ENCODE results near the gene ABCF3. TPM values are rescaled to one million over a fixed set of nuclear protein-coding genes. Genes with fewer than 3 reads are reported as not detected.

Gene ABCF3
- total and polyA plus RNA-seq, 2 of the 13 experiments (the other 11 are each of a cell fraction or from before 2014, with no cell fraction given), result 38.8 to 46.5 TPM

DNA sequence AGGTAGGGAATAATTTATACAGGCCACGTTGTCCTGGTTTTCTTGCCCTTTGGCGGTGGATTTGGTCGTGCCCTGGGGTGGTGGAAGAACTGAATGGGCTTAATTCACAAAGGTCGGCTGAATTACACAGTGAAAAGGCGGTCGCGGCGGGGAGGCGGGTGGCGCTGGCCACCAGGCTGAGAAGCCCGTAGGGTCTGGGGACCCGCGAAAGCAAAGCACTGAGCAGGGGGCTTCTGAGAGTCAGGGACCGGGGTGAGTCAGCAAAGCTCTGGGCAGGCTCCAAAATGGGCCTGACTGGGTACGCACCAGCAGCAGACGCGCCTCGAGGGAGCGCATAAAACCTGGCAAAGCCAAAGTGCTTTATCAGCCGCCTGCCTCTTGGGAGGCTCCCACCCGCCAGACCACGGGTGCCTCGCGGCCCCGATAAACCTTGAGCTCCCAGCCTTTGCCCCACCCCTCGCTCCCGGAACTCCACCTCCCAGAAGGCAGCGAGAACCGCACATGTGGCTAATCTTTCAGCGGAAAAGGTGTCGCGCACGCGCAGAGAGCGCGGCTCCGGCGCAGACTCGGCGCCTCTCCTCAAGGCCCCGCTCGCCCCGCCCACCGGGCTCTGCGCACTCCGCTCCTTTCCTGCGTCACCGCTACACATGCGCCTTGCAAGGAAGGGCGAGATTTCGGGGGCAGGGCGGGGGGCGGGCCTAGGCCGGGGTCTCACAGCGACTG, 377 bp upstream of the ABCF3 start (continued):
- TF ChIP-seq ARID5B (CRISPR knock-in tag; IDR thresholded peaks at IDR 0.05) (peak; percentile 48; the same call in 1 of the 2 replicates), PHF8 (CRISPR knock-in tag; IDR thresholded peaks at IDR 0.05) (no peak), SP4 (CRISPR knock-in tag; IDR thresholded peaks at IDR 0.05) (peak; percentile 72), SMARCE1 (IDR thresholded peaks at IDR 0.05; ENCODE audit: borderline replicate concordance) (no peak), SUZ12 (IDR thresholded peaks at IDR 0.05; ENCODE audit: low read depth, low read length) (peak; percentile 41; the same call in 1 of the 2 replicates), ZBTB39 (CRISPR knock-in tag; IDR thresholded peaks at IDR 0.05) (peak; percentile 72; the same call in 1 of the 2 replicates), ARNT (IDR thresholded peaks at IDR 0.05) (no peak), TEAD3 (CRISPR knock-in tag; optimal IDR thresholded peaks at IDR 0.05; ENCODE audit: borderline replicate concordance) (peak; percentile 21), HNRNPK (IDR thresholded peaks at IDR 0.05; ENCODE audit: low read depth, low read length, poor library complexity, severe bottlenecking) (peak; percentile 48), SNAI1 (CRISPR knock-in tag; IDR thresholded peaks at IDR 0.05; ENCODE audit: borderline replicate concordance) (0 out of 2 replicates have a peak, but pooled peaks have one; percentile 69), BCL6 (CRISPR knock-in tag; IDR thresholded peaks at IDR 0.05) (peak; percentile 42; the same call in 1 of the 2 replicates), NRL (CRISPR knock-in tag; IDR thresholded peaks at IDR 0.05; ENCODE audit: borderline replicate concordance) (no peak; the same call in 1 of the 2 replicates), MTA1 (CRISPR knock-in tag; IDR thresholded peaks at IDR 0.05; ENCODE audit: borderline replicate concordance) (no peak), AHR (CRISPR knock-in tag; IDR thresholded peaks at IDR 0.05) (no peak; the same call in 1 of the 2 replicates), ZNF317 (CRISPR knock-in tag; IDR thresholded peaks at IDR 0.05) (peak; percentile 18; the same call in 1 of the 2 replicates)
- TF ChIP-seq, protein P1, sequence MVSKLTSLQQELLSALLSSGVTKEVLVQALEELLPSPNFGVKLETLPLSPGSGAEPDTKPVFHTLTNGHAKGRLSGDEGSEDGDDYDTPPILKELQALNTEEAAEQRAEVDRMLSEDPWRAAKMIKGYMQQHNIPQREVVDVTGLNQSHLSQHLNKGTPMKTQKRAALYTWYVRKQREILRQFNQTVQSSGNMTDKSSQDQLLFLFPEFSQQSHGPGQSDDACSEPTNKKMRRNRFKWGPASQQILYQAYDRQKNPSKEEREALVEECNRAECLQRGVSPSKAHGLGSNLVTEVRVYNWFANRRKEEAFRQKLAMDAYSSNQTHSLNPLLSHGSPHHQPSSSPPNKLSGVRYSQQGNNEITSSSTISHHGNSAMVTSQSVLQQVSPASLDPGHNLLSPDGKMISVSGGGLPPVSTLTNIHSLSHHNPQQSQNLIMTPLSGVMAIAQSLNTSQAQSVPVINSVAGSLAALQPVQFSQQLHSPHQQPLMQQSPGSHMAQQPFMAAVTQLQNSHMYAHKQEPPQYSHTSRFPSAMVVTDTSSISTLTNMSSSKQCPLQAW (CRISPR knock-in tag; IDR thresholded peaks at IDR 0.05), result peak; percentile 85; the same call in 1 of the 2 replicates
- TF ChIP-seq, protein P2, sequence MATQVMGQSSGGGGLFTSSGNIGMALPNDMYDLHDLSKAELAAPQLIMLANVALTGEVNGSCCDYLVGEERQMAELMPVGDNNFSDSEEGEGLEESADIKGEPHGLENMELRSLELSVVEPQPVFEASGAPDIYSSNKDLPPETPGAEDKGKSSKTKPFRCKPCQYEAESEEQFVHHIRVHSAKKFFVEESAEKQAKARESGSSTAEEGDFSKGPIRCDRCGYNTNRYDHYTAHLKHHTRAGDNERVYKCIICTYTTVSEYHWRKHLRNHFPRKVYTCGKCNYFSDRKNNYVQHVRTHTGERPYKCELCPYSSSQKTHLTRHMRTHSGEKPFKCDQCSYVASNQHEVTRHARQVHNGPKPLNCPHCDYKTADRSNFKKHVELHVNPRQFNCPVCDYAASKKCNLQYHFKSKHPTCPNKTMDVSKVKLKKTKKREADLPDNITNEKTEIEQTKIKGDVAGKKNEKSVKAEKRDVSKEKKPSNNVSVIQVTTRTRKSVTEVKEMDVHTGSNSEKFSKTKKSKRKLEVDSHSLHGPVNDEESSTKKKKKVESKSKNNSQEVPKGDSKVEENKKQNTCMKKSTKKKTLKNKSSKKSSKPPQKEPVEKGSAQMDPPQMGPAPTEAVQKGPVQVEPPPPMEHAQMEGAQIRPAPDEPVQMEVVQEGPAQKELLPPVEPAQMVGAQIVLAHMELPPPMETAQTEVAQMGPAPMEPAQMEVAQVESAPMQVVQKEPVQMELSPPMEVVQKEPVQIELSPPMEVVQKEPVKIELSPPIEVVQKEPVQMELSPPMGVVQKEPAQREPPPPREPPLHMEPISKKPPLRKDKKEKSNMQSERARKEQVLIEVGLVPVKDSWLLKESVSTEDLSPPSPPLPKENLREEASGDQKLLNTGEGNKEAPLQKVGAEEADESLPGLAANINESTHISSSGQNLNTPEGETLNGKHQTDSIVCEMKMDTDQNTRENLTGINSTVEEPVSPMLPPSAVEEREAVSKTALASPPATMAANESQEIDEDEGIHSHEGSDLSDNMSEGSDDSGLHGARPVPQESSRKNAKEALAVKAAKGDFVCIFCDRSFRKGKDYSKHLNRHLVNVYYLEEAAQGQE (IDR thresholded peaks at IDR 0.05; ENCODE audit: borderline replicate concordance in 1 of 2, low read depth in 1 of 2, low read length in 2 of 2), result peak in 1 of 2 experiments; percentile 8; a peak in 1 of 4 replicates

Data from HepG2 (cell line).